Duodenal mucosa (tissue), 2 donors: Measurements from ENCODE around the gene KCNAB2.

Experiments used
- H3K27ac ChIP-seq: one replicate; pipeline ENCODE4 v1.7.0; 2013; ENCODE audit warnings: low read depth, low read length
- H3K27me3 ChIP-seq, 2 donors: one replicate each; pipeline ENCODE4 v1.7.0; 2013; ENCODE audit warnings: low read length in 2 of 2, control low read depth in 1 of 2; ENCODE audit not compliant: insufficient read depth in 2 of 2, control insufficient read depth in 1 of 2
- H3K36me3 ChIP-seq, 2 donors: one replicate each; pipeline ENCODE4 v1.7.0; 2013; ENCODE audit warnings: low read length in 2 of 2, control low read depth in 1 of 2; ENCODE audit not compliant: insufficient read depth in 2 of 2, control insufficient read depth in 1 of 2
- H3K4me1 ChIP-seq, 2 donors: one replicate each; pipeline ENCODE4 v1.7.0; 2013; ENCODE audit warnings: low read length in 2 of 2, control low read depth in 1 of 2; ENCODE audit not compliant: insufficient read depth in 2 of 2, control insufficient read depth in 1 of 2
- H3K4me3 ChIP-seq, 2 donors: one replicate each; pipeline ENCODE4 v1.7.0; 2013; ENCODE audit warnings: low read length in 2 of 2, low read depth in 1 of 2
- H3K9ac ChIP-seq, 2 donors: one replicate each; pipeline ENCODE4 v1.7.0; 2013; ENCODE audit warnings: low read length in 2 of 2, low read depth in 1 of 2
- H3K9me3 ChIP-seq, 2 donors: one replicate each; pipeline ENCODE4 v1.7.0; 2013; ENCODE audit warnings: low read length in 2 of 2, control low read depth in 1 of 2; ENCODE audit not compliant: control insufficient read depth in 1 of 2

Gene KCNAB2

GRCh38 chr1:6045561-6045960 is at the start of gene KCNAB2:
Gene KCNAB2 (plus strand): TSS chr1:6045888. CDS start chr1:6051537, 5,649 bp downstream.
- Histone ChIP-seq H3K27ac (no peak within 1 kb of the TSS), H3K9me3 (no peaks in the 10 kb centered on the region), H3K4me1 (peaks cover 0 to 4% of the 10 kb centered on the region in 2 donors), H3K27me3 (no peaks in the 10 kb centered on the region), H3K36me3 (no peaks in the 10 kb centered on the region), H3K4me3 (no peak within 1 kb of the TSS), H3K9ac (no peak within 1 kb of the TSS)

GRCh38 chr1:5996641-5997270 is 48.9 kb upstream of the KCNAB2 start:
- Histone ChIP-seq H3K4me1 (peaks cover 5 to 17% of the 10 kb centered on the region in 2 donors), H3K36me3 (no peaks in the 10 kb centered on the region), H3K27me3 (peaks cover 11 to 13% of the 10 kb centered on the region in 2 donors), H3K4me3 (no peak overlapping the region), H3K9me3 (no peaks in the 10 kb centered on the region), H3K9ac (no peak overlapping the region), H3K27ac (no peak overlapping the region)

GRCh38 chr1:5997316-5997715 is 48.4 kb upstream of the KCNAB2 start:
- Histone ChIP-seq H3K9me3 (no peaks in the 10 kb centered on the region), H3K27me3 (peaks cover 11 to 13% of the 10 kb centered on the region in 2 donors), H3K9ac (no peak overlapping the region), H3K36me3 (no peaks in the 10 kb centered on the region), H3K27ac (no peak overlapping the region), H3K4me1 (peaks cover 5 to 17% of the 10 kb centered on the region in 2 donors), H3K4me3 (no peak overlapping the region)

- Histone ChIP-seq H3K36me3 (no peaks in the 10 kb centered on the region), H3K9me3 (no peaks in the 10 kb centered on the region), H3K9ac (no peak overlapping the region), H3K27me3 (peaks cover 12% of the 10 kb centered on the region in 2 donors), H3K4me1 (peaks cover 4 to 16% of the 10 kb centered on the region in 2 donors), H3K27ac (no peak overlapping the region), H3K4me3 (no peak overlapping the region)
Observed at GRCh38 chr1:5998051-5998905, 47.4 kb upstream of the KCNAB2 start.

GRCh38 chr1:5998906-5999301 is 46.8 kb upstream of the KCNAB2 start:
- peaks cover 0 to 10% of the 10 kb centered on the region in 2 donors for H3K4me1 ChIP-seq
- H3K9me3 ChIP-seq: no peaks in the 10 kb centered on the region
- no peak overlapping the region for H3K4me3 ChIP-seq
- no peaks in the 10 kb centered on the region for H3K36me3 ChIP-seq
- H3K27ac ChIP-seq: no peak overlapping the region
- peaks cover 5 to 6% of the 10 kb centered on the region in 2 donors for H3K27me3 ChIP-seq
- H3K9ac ChIP-seq: no peak overlapping the region

GRCh38 chr1:5999711-6000443 is 45.8 kb upstream of the KCNAB2 start:
- H3K36me3 ChIP-seq: no peaks in the 10 kb centered on the region
- no peak overlapping the region for H3K9ac ChIP-seq
- H3K4me3 ChIP-seq: no peak overlapping the region
- H3K4me1 ChIP-seq: peaks cover 0 to 3% of the 10 kb centered on the region in 2 donors
- no peaks in the 10 kb centered on the region for H3K9me3 ChIP-seq
- H3K27me3 ChIP-seq: peaks cover 0 to 2% of the 10 kb centered on the region in 2 donors
- H3K27ac ChIP-seq: no peak overlapping the region

GRCh38 chr1:6000444-6001288 is 45.0 kb upstream of the KCNAB2 start:
- Histone ChIP-seq H3K9ac (no peak overlapping the region), H3K36me3 (no peaks in the 10 kb centered on the region), H3K27ac (no peak overlapping the region), H3K9me3 (no peaks in the 10 kb centered on the region), H3K4me1 (no peaks in the 10 kb centered on the region), H3K27me3 (peaks cover 0 to 2% of the 10 kb centered on the region in 2 donors), H3K4me3 (no peak overlapping the region)

- Histone ChIP-seq H3K9me3 (no peaks in the 10 kb centered on the region), H3K9ac (no peak overlapping the region), H3K4me3 (no peak overlapping the region), H3K36me3 (no peaks in the 10 kb centered on the region), H3K27me3 (peaks cover 0 to 2% of the 10 kb centered on the region in 2 donors), H3K27ac (no peak overlapping the region), H3K4me1 (no peaks in the 10 kb centered on the region)
Observed at GRCh38 chr1:6001992-6002576, 43.6 kb upstream of the KCNAB2 start.

GRCh38 chr1:6002714-6003501 is 42.8 kb upstream of the KCNAB2 start:
- H3K36me3 ChIP-seq: no peaks in the 10 kb centered on the region
- H3K9me3 ChIP-seq: no peaks in the 10 kb centered on the region
- no peak overlapping the region for H3K4me3 ChIP-seq
- H3K27me3 ChIP-seq: peaks cover 0 to 2% of the 10 kb centered on the region in 2 donors
- no peak overlapping the region for H3K9ac ChIP-seq
- no peaks in the 10 kb centered on the region for H3K4me1 ChIP-seq
- no peak overlapping the region for H3K27ac ChIP-seq
